H1 (cell line): ENCODE measurements around the gene BSND. TPM values are rescaled to one million over a fixed set of nuclear protein-coding genes. Genes with fewer than 3 reads are reported as not detected.

Experiments used
- CTCF ChIA-PET: fragments of 300-600 bp; sonication (Branson Sonifier 250); formaldehyde crosslinking; loops from one replicate; lab custom pipeline; 2021; ENCODE audit not compliant: partially characterized antibody; lab: Charles Lee
- POLR2A ChIA-PET: fragments of 300-600 bp; sonication (Branson Sonifier 250); formaldehyde crosslinking; loops from one replicate; lab custom pipeline; 2021; ENCODE audit warnings: inconsistent platforms; ENCODE audit not compliant: partially characterized antibody; lab: Charles Lee
- DNase-seq, 2 experiments: peaks; one replicate each; pipeline versions ENCODE4 v3.0.0 to v3.0.0-alpha.2; 2010 to 2022; ENCODE audit warnings: low spot score in 2 of 2, low read depth in 1 of 2, mixed read lengths in 1 of 2
- FAIRE-seq: peaks from 2 replicates; lab custom pipeline; 2011; peaks lifted over from hg19 to GRCh38; lab: Jason Lieb, UNC
- H2AFZ ChIP-seq: 2 replicates; pipeline ENCODE4 v1.8.1; 2012; ENCODE audit warnings: low read length, inconsistent platforms
- H2AK5ac ChIP-seq: 2 replicates; pipeline ENCODE4 v1.6.1; 2013; ENCODE audit warnings: low read depth, low read length
- H2BK120ac ChIP-seq: replicated peaks from 2 replicates; pipeline ENCODE3; 2013; ENCODE audit warnings: low read depth, low read length, inconsistent platforms
- H2BK12ac ChIP-seq: 2 replicates; pipeline ENCODE4 v1.6.1; 2013; ENCODE audit warnings: low read depth, low read length
- H2BK15ac ChIP-seq: 2 replicates; pipeline ENCODE4 v1.6.1; 2013; ENCODE audit warnings: low read length
- H2BK20ac ChIP-seq: 2 replicates; pipeline ENCODE4 v1.6.1; 2013; ENCODE audit warnings: low read length
- H2BK5ac ChIP-seq: 2 replicates; pipeline ENCODE4 v1.6.1; 2013; ENCODE audit warnings: low read depth, low read length
- H3K14ac ChIP-seq: 2 replicates; pipeline ENCODE4 v1.6.1; 2013; ENCODE audit warnings: inconsistent platforms; ENCODE audit not compliant: insufficient read length
- H3K18ac ChIP-seq: 2 replicates; pipeline ENCODE4 v1.6.1; 2013; ENCODE audit warnings: low read length; ENCODE audit errors: extremely low read depth
- H3K23ac ChIP-seq: 2 replicates; pipeline ENCODE4 v1.6.1; 2013; ENCODE audit warnings: inconsistent platforms; ENCODE audit not compliant: insufficient read length
- H3K23me2 ChIP-seq: 2 replicates; pipeline ENCODE4 v1.6.1; 2013; ENCODE audit warnings: low read depth, low read length
- H3K27ac ChIP-seq: 2 replicates; pipeline ENCODE4 v1.6.1; 2011; ENCODE audit warnings: low read depth, low read length, inconsistent platforms
- H3K27me3 ChIP-seq, 4 experiments: replicated peaks in 1 of 4; 1 replicate in 1 of 4; 2 replicates in 3 of 4; pipeline versions ENCODE4 v1.6.1 to v1.8.1; 2011 to 2013; ENCODE audit warnings: low read length in 3 of 4, mild to moderate bottlenecking in 3 of 4, inconsistent platforms in 2 of 4, mixed read lengths in 2 of 4, moderate library complexity in 1 of 4; ENCODE audit not compliant: control insufficient read depth in 3 of 4, insufficient read depth in 3 of 4; ENCODE audit errors: extremely low read depth in 1 of 4
- H3K36me3 ChIP-seq, 4 experiments: 2 replicates each; pipeline versions ENCODE4 v1.6.1 to v1.8.1; 2011 to 2013; ENCODE audit warnings: mild to moderate bottlenecking in 4 of 4, low read length in 3 of 4, moderate library complexity in 2 of 4, control low read depth in 1 of 4, inconsistent platforms in 1 of 4; ENCODE audit not compliant: insufficient read depth in 4 of 4, control insufficient read depth in 2 of 4
- H3K4ac ChIP-seq: replicated peaks from 2 replicates; pipeline ENCODE3; 2013; ENCODE audit warnings: low read length, low read depth, mixed read lengths, inconsistent platforms; ENCODE audit not compliant: insufficient read length
- H3K4me1 ChIP-seq, 4 experiments: replicated peaks in 1 of 4; 1 replicate in 1 of 4; 2 replicates in 3 of 4; pipeline versions ENCODE4 v1.6.1 to v1.8.1; 2011 to 2013; ENCODE audit warnings: low read length in 3 of 4, inconsistent platforms in 2 of 4, mixed read lengths in 1 of 4; ENCODE audit not compliant: insufficient read depth in 4 of 4, control insufficient read depth in 3 of 4
- H3K4me2 ChIP-seq, 2 experiments: 2 replicates each; pipeline versions ENCODE4 v1.6.1 to v1.8.1; 2011 to 2013; ENCODE audit warnings: low read depth in 2 of 2, low read length in 2 of 2, control low read depth in 1 of 2, inconsistent platforms in 1 of 2, mild to moderate bottlenecking in 1 of 2; ENCODE audit not compliant: insufficient read depth in 1 of 2
- H3K4me3 ChIP-seq, 4 experiments: fragments of 200-600, 300-600 bp in 1 of 4; sonication (generic), shearing (Covaris generic), sonication (Bioruptor Twin) in 1 of 4; 2 replicates each; pipeline versions ENCODE4 v1.5.1 to v1.8.1; 2011 to 2016; ENCODE audit warnings: low read length in 4 of 4, low read depth in 3 of 4, control low read depth in 2 of 4, inconsistent platforms in 2 of 4, mild to moderate bottlenecking in 2 of 4, mixed read lengths in 1 of 4, moderate library complexity in 1 of 4; ENCODE audit not compliant: insufficient read depth in 2 of 4; ENCODE audit errors: extremely low read depth in 1 of 4
- H3K56ac ChIP-seq: replicated peaks from 2 replicates; pipeline ENCODE3; 2013; ENCODE audit warnings: low read depth, mild to moderate bottlenecking, mixed read lengths, low read length, inconsistent platforms; ENCODE audit not compliant: insufficient read length
- H3K79me1 ChIP-seq: 2 replicates; pipeline ENCODE4 v1.6.1; 2013; ENCODE audit warnings: low read depth, low read length, control low read depth
- H3K79me2 ChIP-seq, 2 experiments: 2 replicates each; pipeline versions ENCODE4 v1.6.1 to v1.8.1; 2012 to 2013; ENCODE audit warnings: low read length in 2 of 2, mild to moderate bottlenecking in 2 of 2, inconsistent platforms in 1 of 2; ENCODE audit not compliant: insufficient read depth in 2 of 2, control insufficient read depth in 1 of 2
- H3K9ac ChIP-seq, 4 experiments: replicated peaks in 1 of 4; 1 replicate in 1 of 4; 2 replicates in 3 of 4; pipeline versions ENCODE4 v1.6.1 to v1.8.1; 2011 to 2013; ENCODE audit warnings: low read depth in 3 of 4, low read length in 3 of 4, control low read depth in 2 of 4, mild to moderate bottlenecking in 2 of 4, moderate library complexity in 2 of 4, inconsistent platforms in 1 of 4; ENCODE audit errors: extremely low read depth in 1 of 4
- H3K9me3 ChIP-seq, 2 experiments: 2 replicates each; pipeline versions ENCODE4 v1.6.1 to v1.8.1; 2012 to 2013; ENCODE audit warnings: mild to moderate bottlenecking in 2 of 2, moderate library complexity in 2 of 2, control low read depth in 1 of 2, inconsistent platforms in 1 of 2, low read depth in 1 of 2, low read length in 1 of 2, mixed read lengths in 1 of 2; ENCODE audit not compliant: insufficient read depth in 2 of 2
- H4K20me1 ChIP-seq, 2 experiments: replicated peaks in 1 of 2; 2 replicates each; pipeline versions ENCODE3 to v1.8.1; 2011 to 2013; ENCODE audit warnings: inconsistent platforms in 2 of 2, low read length in 2 of 2, mild to moderate bottlenecking in 1 of 2; ENCODE audit not compliant: insufficient read depth in 2 of 2, control insufficient read depth in 1 of 2
- H4K5ac ChIP-seq: 2 replicates; pipeline ENCODE4 v1.6.1; 2013; ENCODE audit warnings: low read length, low read depth, mixed read lengths, inconsistent platforms; ENCODE audit not compliant: insufficient read length
- H4K8ac ChIP-seq: 2 replicates; pipeline ENCODE4 v1.8.0; 2013; ENCODE audit warnings: mild to moderate bottlenecking, moderate library complexity, low read length, inconsistent platforms; ENCODE audit not compliant: insufficient read depth; ENCODE audit errors: extremely low read depth
- H4K91ac ChIP-seq: replicated peaks from 2 replicates; pipeline ENCODE3; 2013; ENCODE audit warnings: low read length, mixed read lengths, inconsistent platforms; ENCODE audit not compliant: insufficient read length
- BCL11A ChIP-seq, 2 experiments: IDR thresholded peaks; one replicate each; pipeline ENCODE4 v1.6.1; 2011; ENCODE audit warnings: low read depth in 2 of 2, low read length in 2 of 2, mild to moderate bottlenecking in 2 of 2
- HDAC6 ChIP-seq: IDR thresholded peaks from one replicate; pipeline ENCODE4 v1.7.1; 2012; ENCODE audit warnings: low read depth, mild to moderate bottlenecking, inconsistent platforms, low read length, moderate library complexity
- RBBP5 ChIP-seq: IDR thresholded peaks from 2 replicates; pipeline ENCODE4 v1.7.1; 2012; ENCODE audit warnings: low read depth, mild to moderate bottlenecking, inconsistent platforms, low read length, moderate library complexity, borderline replicate concordance
- SIRT6 ChIP-seq: IDR thresholded peaks from one replicate; pipeline ENCODE4 v1.7.1; 2012; ENCODE audit warnings: low read length, inconsistent platforms
- TAF7 ChIP-seq: optimal IDR thresholded peaks from 2 replicates; pipeline ENCODE3; 2011; ENCODE audit warnings: low read depth, mild to moderate bottlenecking, inconsistent platforms, low read length, moderate library complexity, borderline replicate concordance
- WGBS, 2 experiments: shearing (Covaris generic) in 1 of 2; methylation state at CpG; one replicate each; pipeline versions ENCODE4 v1.1.6 to v1.1.7; 2013 to 2015; ENCODE audit warnings: low lambda C conversion rate in 2 of 2, mixed read lengths in 2 of 2, inconsistent platforms in 1 of 2, low coverage in 1 of 2, missing lambda C conversion rate in 1 of 2; ENCODE audit not compliant: insufficient replicate concordance in 2 of 2, insufficient coverage in 1 of 2, insufficient read length in 1 of 2; ENCODE audit errors: extremely low coverage in 1 of 2, missing lambda C conversion rate in 1 of 2; 5-methylcytosine and 5-hydroxymethylcytosine counted together
- polyA plus RNA-seq, 7 experiments: library from polyadenylated mRNA; depleted of rRNA in 3 of 7; stranded (reverse) in 5 of 7; unstranded in 2 of 7; fragments of >200 nt in 5 of 7; fragments of 200-250 nt in 2 of 7; gene quantifications; 1 replicate in 5 of 7; 2 replicates in 1 of 7; 4 replicates in 1 of 7; pipeline versions ENCODE4 v1.2.1 to v1.2.3, GENCODE V29; 2011 to 2013; ENCODE audit warnings: missing spikeins in 2 of 7, mixed read lengths in 2 of 7
- total RNA-seq: library from RNA; stranded (reverse); fragmentation: NEBNext Ultra II Directional; extraction: Animal tissue kit (Norgen Biotek cat#: 25700); gene quantifications from 2 replicates; pipeline ENCODE4 v1.2.1, GENCODE V29; 2021

BSND gene
- total and polyA plus RNA-seq, 2 of the 8 experiments (the other 6 are each of a cell fraction or from before 2014, with no cell fraction given) = 0.43 to 0.68 TPM

DNA sequence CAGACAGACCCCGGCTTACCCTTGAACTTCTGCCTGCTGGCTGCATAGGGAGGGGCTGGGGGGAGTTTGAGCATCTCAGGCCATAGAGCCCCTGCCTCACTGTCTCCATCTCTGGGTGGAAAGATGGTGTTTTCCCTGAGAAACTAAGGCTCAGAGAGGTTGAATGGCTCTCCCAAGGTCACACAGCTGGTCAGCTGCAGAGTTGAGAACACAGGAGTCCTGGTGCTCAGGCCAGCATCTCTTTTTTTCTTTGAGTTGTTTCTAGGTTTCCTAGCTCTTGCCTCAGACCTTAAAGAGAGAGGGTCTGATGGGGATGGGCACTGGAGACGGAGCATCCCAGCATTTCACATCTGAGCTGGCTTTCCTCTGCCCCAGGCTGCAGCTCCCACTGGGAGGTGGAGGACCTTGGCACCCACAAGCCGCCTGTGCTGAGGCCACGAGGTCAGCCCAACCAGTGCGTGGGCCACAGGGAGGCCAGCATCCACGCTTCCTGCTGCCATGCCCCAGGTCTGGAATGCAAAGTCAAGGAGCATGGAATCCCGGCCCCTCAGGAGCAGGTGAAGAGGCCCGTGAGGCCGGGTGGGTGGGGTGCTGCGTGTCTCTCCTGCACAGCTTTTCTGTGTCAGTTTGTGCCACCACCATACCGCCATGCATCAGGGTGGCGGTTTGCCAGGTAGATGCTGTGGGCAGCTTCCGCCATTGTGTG, 62.4 kb downstream of the BSND start:
- no peak overlapping the region for H2BK15ac ChIP-seq
- CTCF ChIA-PET = interaction anchor here (1.1 to 2.4 kb wide), 3 partner anchors 10 to 116 kb away, joined by 8 to 12 read pairs (median 9); no protein-coding TSS in a partner anchor
- no peaks in the 10 kb centered on the region for H3K79me2 ChIP-seq
- H2AFZ ChIP-seq = no peak overlapping the region
- no peak overlapping the region for H3K14ac ChIP-seq
- no peak overlapping the region for H3K23ac ChIP-seq
- H3K79me1 ChIP-seq = peaks cover 4% of the 10 kb centered on the region; the same call in 1 of the 2 replicates
- H2AK5ac ChIP-seq = no peak overlapping the region
- H4K20me1 ChIP-seq = peaks cover 1 to 19% of the 10 kb centered on the region in 2 experiments
- no peak overlapping the region for H4K8ac ChIP-seq
- H2BK5ac ChIP-seq = no peak overlapping the region
- no peak overlapping the region for H3K4me2 ChIP-seq
- H3K9ac ChIP-seq = no peak overlapping the region
- no peaks in the 10 kb centered on the region for H3K23me2 ChIP-seq
- no peak overlapping the region for H4K91ac ChIP-seq
- no peak overlapping the region for H3K27ac ChIP-seq
- no peak for DNase-seq
- H3K36me3 ChIP-seq = peaks cover 0 to 12% (median 3%) of the 10 kb centered on the region in 4 experiments; a peak in 4 of 8 replicates
- 84% methylated on average over 13 of the region's 13 CpGs; no CpG with 5 or more reads in 1 of the 2 experiments for WGBS, 2 experiments
- no peaks in the 10 kb centered on the region for H3K9me3 ChIP-seq
- H3K4ac ChIP-seq = no peak overlapping the region
- H3K56ac ChIP-seq = no peak overlapping the region
- no peak overlapping the region for H2BK20ac ChIP-seq
- no peaks in the 10 kb centered on the region for H3K27me3 ChIP-seq
- POLR2A ChIA-PET = no interaction called here
- H2BK12ac ChIP-seq = no peak overlapping the region
- no peak for TF ChIP-seq SIRT6
- no peak for TF ChIP-seq HDAC6
- TF ChIP-seq TAF7 = no peak
- TF ChIP-seq RBBP5 = no peak
- TF ChIP-seq BCL11A (IDR thresholded peaks at IDR 0.05; ENCODE audit: low read depth in 2 of 2, low read length in 2 of 2) = no peak
- no peak overlapping the region for H3K4me3 ChIP-seq
- no peak overlapping the region for H2BK120ac ChIP-seq
- no peak for FAIRE-seq
- H3K4me1 ChIP-seq = no peaks in the 10 kb centered on the region
- H3K18ac ChIP-seq = no peak overlapping the region
- H4K5ac ChIP-seq = no peak overlapping the region
